Left lung (tissue), 10 donors: ENCODE results near the gene AARS1. TPM values are rescaled to one million over a fixed set of nuclear protein-coding genes. Genes with fewer than 3 reads are reported as not detected.

Experiments
- ATAC-seq: fragments of 200-7000 bp; cut with Tn5 transposase; one replicate; pipeline ENCODE4 v1.9.1; 2020; ENCODE audit warnings: moderate library complexity
- DNase-seq, 4 donors: peaks; one replicate each; pipeline ENCODE4 v3.0.0-alpha.2; 2013 to 2020
- H3K27ac ChIP-seq, 2 donors: fragments of 200-600 bp; sonication (generic) in 1 of 2; one replicate each; pipeline versions ENCODE4 v1.5.0 to v1.8.0; 2020 to 2021
- H3K27me3 ChIP-seq, 2 donors: fragments of 200-600 bp; sonication (generic) in 1 of 2; one replicate each; pipeline versions ENCODE4 v1.5.0 to v1.8.0; 2020 to 2021
- H3K36me3 ChIP-seq, 2 donors: fragments of 200-600 bp; sonication (generic) in 1 of 2; one replicate each; pipeline versions ENCODE4 v1.5.0 to v1.8.0; 2020 to 2021
- H3K4me1 ChIP-seq, 2 donors: fragments of 200-600 bp; one replicate each; pipeline ENCODE4 v1.8.0; 2021
- H3K4me3 ChIP-seq, 2 donors: fragments of 200-600 bp; sonication (generic) in 1 of 2; one replicate each; pipeline versions ENCODE4 v1.5.0 to v1.8.0; 2020 to 2021; ENCODE audit warnings: mild to moderate bottlenecking in 1 of 2
- H3K9me3 ChIP-seq, 2 donors: fragments of 200-600 bp; sonication (generic) in 1 of 2; one replicate each; pipeline versions ENCODE4 v1.5.0 to v1.8.0; 2020 to 2021
- intact Hi-C, 2 donors: fragments of 100-400 bp; cut with DNase I; formaldehyde crosslinking; loops; one replicate each; pipeline versions ENCODE4 v1.11.2 to v1.14.2; 2022
- polyA plus RNA-seq, 6 donors: library from polyadenylated mRNA; unstranded; fragments of 120-200 nt; gene quantifications; one replicate each; pipeline ENCODE4 v1.2.1, GENCODE V29; 2013; ENCODE audit not compliant: insufficient read length in 6 of 6
- total RNA-seq, 2 donors: library from RNA; stranded (reverse); fragmentation: NEBNext Ultra II Directional; extraction: Animal tissue kit (Norgen Biotek cat#: 25700); gene quantifications; one replicate each; pipeline ENCODE4 v1.2.1, GENCODE V29; 2021
- TF ChIP-seq, protein P1 (sequence below), 2 donors: fragments of 200-600 bp; sonication (generic) in 1 of 2; IDR thresholded peaks; one replicate each; pipeline versions ENCODE4 v1.5.0 to v1.8.0; 2021; ENCODE audit warnings: antibody characterized with exemption in 2 of 2
- donor health status: DM: no; HTN: yes; CAD: no.
- donor health status: DM: no; HTN: no; CAD: no.

AARS1 gene
- total and polyA plus RNA-seq, 8 donors: 64.7 to 111 (median 75.3) TPM

DNA sequence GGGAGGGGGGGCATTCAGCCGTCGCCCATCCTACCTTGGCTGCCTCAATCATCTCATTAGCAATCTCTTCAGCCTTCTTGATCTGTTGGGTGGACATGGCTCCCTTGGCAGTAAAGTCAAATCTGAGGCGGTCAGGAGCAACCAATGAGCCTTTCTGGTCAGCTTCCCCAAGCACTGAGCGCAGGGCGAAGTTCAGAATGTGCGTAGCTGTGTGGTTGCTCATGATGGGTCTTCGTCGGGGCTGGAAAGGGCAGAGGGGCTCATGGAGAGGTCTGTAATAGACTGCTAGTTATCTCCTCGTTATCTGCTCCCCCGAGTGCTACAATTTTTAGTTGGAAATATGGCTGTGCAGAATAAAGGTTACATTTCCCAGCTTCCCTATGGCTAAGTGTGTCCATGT, 30.4 kb downstream of the AARS1 start:
- H3K4me1 ChIP-seq: no peaks in the 10 kb centered on the region
- no peaks in the 10 kb centered on the region for H3K27me3 ChIP-seq
- DNase-seq (no peak), ATAC-seq (no peak)
- no peak overlapping the region for H3K4me3 ChIP-seq
- TF ChIP-seq, protein P1, sequence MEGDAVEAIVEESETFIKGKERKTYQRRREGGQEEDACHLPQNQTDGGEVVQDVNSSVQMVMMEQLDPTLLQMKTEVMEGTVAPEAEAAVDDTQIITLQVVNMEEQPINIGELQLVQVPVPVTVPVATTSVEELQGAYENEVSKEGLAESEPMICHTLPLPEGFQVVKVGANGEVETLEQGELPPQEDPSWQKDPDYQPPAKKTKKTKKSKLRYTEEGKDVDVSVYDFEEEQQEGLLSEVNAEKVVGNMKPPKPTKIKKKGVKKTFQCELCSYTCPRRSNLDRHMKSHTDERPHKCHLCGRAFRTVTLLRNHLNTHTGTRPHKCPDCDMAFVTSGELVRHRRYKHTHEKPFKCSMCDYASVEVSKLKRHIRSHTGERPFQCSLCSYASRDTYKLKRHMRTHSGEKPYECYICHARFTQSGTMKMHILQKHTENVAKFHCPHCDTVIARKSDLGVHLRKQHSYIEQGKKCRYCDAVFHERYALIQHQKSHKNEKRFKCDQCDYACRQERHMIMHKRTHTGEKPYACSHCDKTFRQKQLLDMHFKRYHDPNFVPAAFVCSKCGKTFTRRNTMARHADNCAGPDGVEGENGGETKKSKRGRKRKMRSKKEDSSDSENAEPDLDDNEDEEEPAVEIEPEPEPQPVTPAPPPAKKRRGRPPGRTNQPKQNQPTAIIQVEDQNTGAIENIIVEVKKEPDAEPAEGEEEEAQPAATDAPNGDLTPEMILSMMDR (IDR thresholded peaks at IDR 0.05): no peak
- intact Hi-C loops: no loop called here
- H3K27ac ChIP-seq: no peak overlapping the region
- peaks cover 11 to 100% of the 10 kb centered on the region in 2 donors for H3K36me3 ChIP-seq
- H3K9me3 ChIP-seq: no peaks in the 10 kb centered on the region

DNA sequence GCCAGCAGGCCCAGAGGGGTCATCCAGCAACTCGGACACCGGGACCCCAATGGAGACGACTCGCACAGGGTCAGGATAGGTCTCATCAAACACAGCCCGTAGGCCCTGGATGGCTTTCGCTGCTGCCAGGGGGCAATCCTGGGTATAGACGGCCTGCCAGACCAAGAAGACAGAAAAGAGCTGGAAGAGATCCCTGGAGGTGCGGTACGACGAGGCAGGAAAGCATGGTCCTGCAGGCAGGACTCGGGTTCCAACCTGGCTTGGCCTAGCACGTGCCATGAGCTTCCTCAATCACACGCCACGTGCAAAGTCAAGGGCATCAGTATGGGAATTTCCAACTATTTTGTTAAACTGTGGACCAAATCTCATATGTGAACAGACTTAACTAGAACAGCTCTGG, 31.2 kb downstream of the AARS1 start:
- intact Hi-C loops: no loop called here
- Histone ChIP-seq H3K27me3 (no peaks in the 10 kb centered on the region), H3K4me3 (no peak overlapping the region), H3K4me1 (no peaks in the 10 kb centered on the region), H3K9me3 (no peaks in the 10 kb centered on the region), H3K27ac (no peak overlapping the region), H3K36me3 (peaks cover 6 to 100% of the 10 kb centered on the region in 2 donors)
- no peak for ATAC-seq
- TF ChIP-seq, protein P1 (IDR thresholded peaks at IDR 0.05): no peak
- DNase-seq: no peak

DNA sequence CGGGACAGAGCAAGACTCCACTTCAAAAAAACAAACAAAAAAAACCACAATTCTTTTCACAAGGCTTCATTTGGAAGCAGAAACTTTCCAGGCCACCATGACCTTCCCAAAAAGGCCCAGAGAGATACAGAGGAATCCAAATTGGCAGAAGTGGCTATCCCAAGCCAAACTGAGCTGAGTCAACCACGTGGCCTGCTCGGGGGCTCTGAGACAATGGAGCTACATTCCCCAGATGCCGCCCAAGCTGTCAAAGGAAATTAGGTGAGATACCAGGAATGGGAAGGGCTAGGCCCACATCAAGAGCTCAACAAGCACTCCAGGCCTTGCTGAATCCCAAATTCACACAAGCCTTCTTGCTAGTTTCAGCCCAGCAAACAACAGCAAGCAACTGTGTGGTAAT, 31.9 kb downstream of the AARS1 start:
- no peak for DNase-seq
- no peak overlapping the region for H3K4me3 ChIP-seq
- no peak for ATAC-seq
- TF ChIP-seq, protein P1 (IDR thresholded peaks at IDR 0.05): no peak
- H3K27me3 ChIP-seq: no peaks in the 10 kb centered on the region
- H3K4me1 ChIP-seq: no peaks in the 10 kb centered on the region
- no peak overlapping the region for H3K27ac ChIP-seq
- intact Hi-C loops: no loop called here
- H3K9me3 ChIP-seq: no peaks in the 10 kb centered on the region
- peaks cover 6 to 100% of the 10 kb centered on the region in 2 donors for H3K36me3 ChIP-seq

DNA sequence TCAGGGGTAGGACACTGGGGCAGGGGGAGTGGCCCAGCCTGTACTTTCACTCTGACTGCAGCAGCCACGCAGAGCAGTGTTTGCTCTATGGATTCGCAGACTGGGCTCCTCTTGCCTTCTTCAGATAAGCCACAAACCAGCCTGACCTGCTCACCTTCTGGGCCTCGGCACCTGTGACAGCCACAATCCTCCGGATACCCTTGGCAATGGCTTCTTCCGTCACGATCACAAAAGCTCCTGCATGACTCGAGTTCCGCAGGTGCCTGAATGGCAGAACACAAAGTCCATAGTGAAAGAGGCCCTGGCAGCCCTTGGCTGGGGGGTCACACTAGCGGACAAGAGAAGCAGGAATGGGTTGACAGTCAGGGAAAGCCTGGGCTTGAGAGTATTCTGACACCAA, 33.7 kb downstream of the AARS1 start:
- no peak for ATAC-seq

DNA sequence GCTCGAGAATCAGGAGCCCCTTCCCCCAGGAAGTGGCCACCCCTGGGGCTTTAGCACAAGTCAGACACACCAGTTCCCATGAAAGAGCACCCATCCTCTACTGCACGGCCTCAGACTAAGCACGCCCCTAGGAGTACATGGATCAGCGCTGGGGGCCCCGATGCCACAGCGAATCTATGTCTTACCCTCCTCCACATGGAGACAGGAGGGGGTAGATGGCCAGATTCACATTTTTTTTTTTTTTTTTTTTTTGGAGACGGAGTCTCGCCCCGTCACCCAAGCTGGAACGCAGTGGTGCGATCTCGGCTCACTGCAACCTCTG, 34.4 kb downstream of the AARS1 start:
- Histone ChIP-seq H3K27me3 (no peaks in the 10 kb centered on the region), H3K27ac (no peak overlapping the region), H3K9me3 (no peaks in the 10 kb centered on the region), H3K4me3 (no peak overlapping the region), H3K4me1 (peaks cover 5 to 13% of the 10 kb centered on the region in 2 donors), H3K36me3 (peaks cover 6 to 79% of the 10 kb centered on the region in 2 donors)
- intact Hi-C loops: no loop called here
- DNase-seq: no peak
- TF ChIP-seq, protein P1 (IDR thresholded peaks at IDR 0.05): no peak
- no peak for ATAC-seq

More for the DNA sequence above, 33.7 kb downstream of the AARS1 start:
- TF ChIP-seq, protein P1 (IDR thresholded peaks at IDR 0.05): no peak
- peaks cover 0 to 7% of the 10 kb centered on the region in 2 donors for H3K4me1 ChIP-seq
- intact Hi-C loops: no loop called here
- no peak overlapping the region for H3K27ac ChIP-seq
- no peak overlapping the region for H3K4me3 ChIP-seq
- no peak for DNase-seq
- H3K27me3 ChIP-seq: no peaks in the 10 kb centered on the region
- H3K9me3 ChIP-seq: no peaks in the 10 kb centered on the region
- peaks cover 6 to 85% of the 10 kb centered on the region in 2 donors for H3K36me3 ChIP-seq
